IMR-90 (cell line): ENCODE measurements around the gene NPFFR2. TPM values are rescaled to one million over a fixed set of nuclear protein-coding genes. Genes with fewer than 3 reads are reported as not detected.

Source experiments
- ATAC-seq: fragments of 200-7000 bp; cut with Tn5 transposase; 2 replicates; pipeline ENCODE4 v1.9.1; 2020; ENCODE audit warnings: low read depth, mild to moderate bottlenecking, moderate library complexity
- BruUV-seq: library from RNA; stranded (reverse); fragments of 400-500 nt; replicated peaks from 2 replicates; lab custom pipeline; 2021; lab: Mats Ljungman, UMichigan
- CTCF ChIA-PET: fragments of 300-600 bp; formaldehyde crosslinking; extraction: SDS; loops from one replicate; lab custom pipeline; 2021; ENCODE audit warnings: antibody characterized with exemption; lab: Yijun Ruan, JAX
- POLR2A ChIA-PET: fragments of 300-600 bp; sonication (Branson Sonifier 250); formaldehyde crosslinking; loops from one replicate; lab custom pipeline; 2022; ENCODE audit warnings: antibody characterized with exemption; ENCODE audit not compliant: unreplicated experiment; lab: Charles Lee
- DNase-seq: peaks from one replicate; pipeline ENCODE4 v3.0.0; 2013
- H2AFZ ChIP-seq: replicated peaks from 2 replicates; pipeline ENCODE3; 2013; ENCODE audit warnings: low read length, mild to moderate bottlenecking; ENCODE audit not compliant: poor library complexity
- H2AK5ac ChIP-seq: 2 replicates; pipeline ENCODE4 v1.6.1; 2013; ENCODE audit warnings: low read depth, low read length, inconsistent platforms
- H2AK9ac ChIP-seq: replicated peaks from 2 replicates; pipeline ENCODE3; 2013; ENCODE audit warnings: mild to moderate bottlenecking, low read depth, low read length, moderate library complexity; ENCODE audit not compliant: poor library complexity
- H2BK120ac ChIP-seq: 2 replicates; pipeline ENCODE4 v1.6.1; 2013; ENCODE audit warnings: low read depth, low read length, inconsistent platforms
- H2BK15ac ChIP-seq: 3 replicates; pipeline ENCODE4 v1.6.1; 2013; ENCODE audit warnings: low read depth, low read length, inconsistent platforms
- H2BK20ac ChIP-seq: 2 replicates; pipeline ENCODE4 v1.6.1; 2013; ENCODE audit warnings: low read depth, mild to moderate bottlenecking, inconsistent platforms, low read length, moderate library complexity
- H2BK5ac ChIP-seq: 2 replicates; pipeline ENCODE4 v1.6.1; 2013; ENCODE audit warnings: mild to moderate bottlenecking, low read depth, low read length, inconsistent platforms; ENCODE audit not compliant: poor library complexity, severe bottlenecking
- H3K14ac ChIP-seq: replicated peaks from 2 replicates; pipeline ENCODE4 v1.6.1; 2013; ENCODE audit warnings: low read depth, low read length, inconsistent platforms
- H3K18ac ChIP-seq: 2 replicates; pipeline ENCODE4 v1.6.1; 2013; ENCODE audit warnings: low read depth, low read length, control low read depth
- H3K23ac ChIP-seq: 2 replicates; pipeline ENCODE4 v1.6.1; 2013; ENCODE audit warnings: low read depth, low read length, inconsistent platforms
- H3K27ac ChIP-seq: 2 replicates; pipeline ENCODE4 v1.5.1; 2013; ENCODE audit warnings: mild to moderate bottlenecking, control low read depth, low read length; ENCODE audit not compliant: insufficient read depth
- H3K27me3 ChIP-seq: 2 replicates; pipeline ENCODE4 v1.6.1; 2013; ENCODE audit warnings: low read length; ENCODE audit not compliant: control insufficient read depth, insufficient read depth
- H3K36me3 ChIP-seq: 2 replicates; pipeline ENCODE4 v1.6.1; 2013; ENCODE audit warnings: low read length, mixed read lengths; ENCODE audit not compliant: control insufficient read depth, insufficient read depth
- H3K4ac ChIP-seq: 2 replicates; pipeline ENCODE4 v1.6.1; 2013; ENCODE audit warnings: low read depth, low read length, inconsistent platforms
- H3K4me1 ChIP-seq: 2 replicates; pipeline ENCODE4 v1.6.1; 2013; ENCODE audit warnings: low read length, mixed read lengths; ENCODE audit not compliant: control insufficient read depth, insufficient read depth
- H3K4me2 ChIP-seq: 2 replicates; pipeline ENCODE4 v1.6.1; 2013; ENCODE audit warnings: low read depth, mild to moderate bottlenecking, control low read depth, low read length, moderate library complexity
- H3K4me3 ChIP-seq: 2 replicates; pipeline ENCODE4 v1.5.1; 2013; ENCODE audit warnings: low read depth, mild to moderate bottlenecking, control low read depth, low read length, moderate library complexity; ENCODE audit not compliant: insufficient read depth
- H3K56ac ChIP-seq: 2 replicates; pipeline ENCODE4 v1.6.1; 2013; ENCODE audit warnings: low read length, inconsistent platforms; ENCODE audit not compliant: insufficient read depth; ENCODE audit errors: extremely low read depth
- H3K79me1 ChIP-seq, 2 experiments: 2 replicates each; pipeline ENCODE4 v1.6.1; 2013; ENCODE audit warnings: low read length in 2 of 2, inconsistent platforms in 1 of 2, low read depth in 1 of 2
- H3K9ac ChIP-seq: 2 replicates; pipeline ENCODE4 v1.6.1; 2013; ENCODE audit warnings: low read depth, low read length, control low read depth
- H3K9me1 ChIP-seq: 2 replicates; pipeline ENCODE4 v1.6.1; 2013; ENCODE audit warnings: low read length, inconsistent platforms; ENCODE audit not compliant: insufficient read depth
- H3K9me3 ChIP-seq: 2 replicates; pipeline ENCODE4 v1.6.1; 2013; ENCODE audit warnings: low read length; ENCODE audit not compliant: control insufficient read depth, insufficient read depth
- H4K20me1 ChIP-seq: 2 replicates; pipeline ENCODE4 v1.6.1; 2013; ENCODE audit warnings: low read length, inconsistent platforms; ENCODE audit not compliant: insufficient read depth
- H4K5ac ChIP-seq: 2 replicates; pipeline ENCODE4 v1.6.1; 2013; ENCODE audit warnings: mild to moderate bottlenecking, low read depth, low read length, control low read depth
- H4K8ac ChIP-seq, 2 experiments: 2 replicates each; pipeline ENCODE4 v1.6.1; 2013; ENCODE audit warnings: low read depth in 2 of 2, low read length in 2 of 2, control low read depth in 1 of 2, inconsistent platforms in 1 of 2
- H4K91ac ChIP-seq: 2 replicates; pipeline ENCODE4 v1.6.1; 2013; ENCODE audit warnings: low read depth, low read length, inconsistent platforms; ENCODE audit not compliant: insufficient read depth
- BHLHE40 ChIP-seq: fragments of 150-350 bp; IDR thresholded peaks from 2 replicates; pipeline ENCODE4 v1.6.1; 2016; ENCODE audit warnings: mild to moderate bottlenecking, low read depth, low read length
- CEBPB ChIP-seq: IDR thresholded peaks from 2 replicates; pipeline ENCODE4 v1.6.1; 2012; ENCODE audit warnings: low read depth, low read length, improper control_type of control experiment
- CHD1 ChIP-seq: IDR thresholded peaks from 2 replicates; pipeline ENCODE4 v1.6.1; 2012; ENCODE audit warnings: low read depth, low read length, improper control_type of control experiment
- CTCF ChIP-seq: conservative IDR thresholded peaks from 2 replicates; pipeline ENCODE4 v1.5.1; 2012; ENCODE audit warnings: mild to moderate bottlenecking, low read depth, low read length, improper control_type of control experiment
- ELK1 ChIP-seq: fragments of 150-350 bp; IDR thresholded peaks from 2 replicates; pipeline ENCODE4 v1.6.1; 2016; ENCODE audit warnings: low read depth, mild to moderate bottlenecking, low read length, moderate library complexity, borderline replicate concordance
- FOS ChIP-seq: fragments of 150-350 bp; IDR thresholded peaks from 2 replicates; pipeline ENCODE4 v1.6.1; 2016; ENCODE audit warnings: low read depth, low read length
- MAFK ChIP-seq: IDR thresholded peaks from 2 replicates; pipeline ENCODE4 v1.6.1; 2012; ENCODE audit warnings: low read depth, low read length, improper control_type of control experiment
- MAZ ChIP-seq: IDR thresholded peaks from 2 replicates; pipeline ENCODE4 v1.6.1; 2012; ENCODE audit warnings: low read depth, mild to moderate bottlenecking, low read length, improper control_type of control experiment, moderate library complexity, borderline replicate concordance
- MXI1 ChIP-seq: IDR thresholded peaks from 2 replicates; pipeline ENCODE4 v1.6.1; 2012; ENCODE audit warnings: low read depth, mild to moderate bottlenecking, low read length, moderate library complexity, borderline replicate concordance
- NFE2L2 ChIP-seq: fragments of 150-350 bp; IDR thresholded peaks from 2 replicates; pipeline ENCODE4 v1.6.1; 2016; ENCODE audit warnings: low read depth, mild to moderate bottlenecking, low read length
- POLR2A ChIP-seq: IDR thresholded peaks from 2 replicates; pipeline ENCODE4 v1.6.1; 2012; ENCODE audit warnings: mild to moderate bottlenecking, low read depth, low read length
- RAD21 ChIP-seq: IDR thresholded peaks from 2 replicates; pipeline ENCODE4 v1.6.1; 2012; ENCODE audit warnings: low read length, improper control_type of control experiment
- RCOR1 ChIP-seq: IDR thresholded peaks from 2 replicates; pipeline ENCODE4 v1.6.1; 2012; ENCODE audit warnings: mild to moderate bottlenecking, low read length, improper control_type of control experiment; ENCODE audit not compliant: insufficient replicate concordance
- RFX5 ChIP-seq: IDR thresholded peaks from 2 replicates; pipeline ENCODE4 v1.8.0; 2012; ENCODE audit warnings: low read depth, mild to moderate bottlenecking, low read length, moderate library complexity
- SMC3 ChIP-seq: fragments of 150-350 bp; IDR thresholded peaks from 2 replicates; pipeline ENCODE4 v1.6.1; 2016; ENCODE audit warnings: low read depth, mild to moderate bottlenecking, antibody characterized with exemption, low read length, moderate library complexity
- dilution Hi-C: fragments of 300-500 bp; cut with HindIII; formaldehyde crosslinking; loops from one replicate; pipeline ENCODE4 v1.14.3; 2018; ENCODE audit warnings: low sequenced_read_pairs; ENCODE audit not compliant: unreplicated experiment
- in situ Hi-C: fragments of 300-500 bp; cut with MboI; formaldehyde crosslinking; loops from 3 replicates; pipeline ENCODE4 v1.14.3; 2019; ENCODE audit warnings: low sequenced_read_pairs, inconsistent platforms, mixed read lengths
- intact Hi-C: fragments of 100-400 bp; cut with micrococcal nuclease; formaldehyde crosslinking; loops from 2 replicates; pipeline ENCODE4 v1.10.0; 2022
- polyA plus RNA-seq, 3 experiments: library from polyadenylated mRNA; depleted of rRNA; stranded (reverse); fragments of >200 nt; gene quantifications; 2 replicates each; pipeline ENCODE4 v1.2.3, GENCODE V29; 2012; ENCODE audit warnings: low replicate concordance in 1 of 3
- total RNA-seq: library from RNA; depleted of rRNA; stranded (reverse); fragments of >200 nt; gene quantifications from 2 replicates; pipeline ENCODE4 v1.2.3, GENCODE V29; 2012
- TF ChIP-seq, protein P1 (sequence below): fragments of 150-350 bp; IDR thresholded peaks from 2 replicates; pipeline ENCODE4 v1.6.1; 2017; ENCODE audit warnings: mild to moderate bottlenecking, antibody characterized with exemption, low read length, low read depth

Gene NPFFR2
- total and polyA plus RNA-seq, 2 of the 4 experiments (the other 2 are of a cell fraction) = not detected

DNA sequence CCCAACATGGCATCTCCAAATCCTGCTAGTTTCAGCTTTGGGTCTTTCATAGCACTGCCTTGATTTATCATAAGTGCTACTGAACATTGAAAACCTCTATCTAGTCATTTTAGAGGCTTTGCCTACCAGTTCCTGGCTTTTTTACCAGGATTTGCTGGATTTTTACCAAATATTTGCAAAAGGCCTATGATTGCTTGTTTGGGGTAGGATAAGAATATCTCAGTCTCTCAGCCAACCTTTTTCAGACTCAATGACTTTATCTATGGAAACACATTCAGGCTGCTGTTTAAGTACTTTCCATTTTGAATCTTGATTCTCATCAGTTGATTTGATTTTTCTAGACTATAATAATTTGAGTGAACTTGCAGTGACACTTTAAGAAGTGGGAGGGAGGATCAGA lies 80.1 kb downstream of the NPFFR2 start:
- dilution Hi-C loops = no loop called here
- in situ Hi-C loops = no loop called here
- Histone ChIP-seq H3K27me3 (no peaks in the 10 kb centered on the region), H3K4me2 (no peak overlapping the region), H2BK120ac (no peak overlapping the region), H4K5ac (no peak overlapping the region), H3K9ac (no peak overlapping the region), H3K4ac (no peak overlapping the region), H3K23ac (no peak overlapping the region), H3K4me3 (no peak overlapping the region), H3K9me3 (no peaks in the 10 kb centered on the region), H3K18ac (no peak overlapping the region), H3K9me1 (no peaks in the 10 kb centered on the region), H2AK9ac (no peak overlapping the region), H2BK20ac (no peak overlapping the region), H2AFZ (no peak overlapping the region), H2BK5ac (no peak overlapping the region), H3K56ac (no peak overlapping the region), H3K27ac (no peak overlapping the region), H3K4me1 (no peaks in the 10 kb centered on the region), H2BK15ac (no peak overlapping the region), H4K20me1 (no peaks in the 10 kb centered on the region), H3K36me3 (no peaks in the 10 kb centered on the region), H4K8ac (no peak overlapping the region), H3K79me1 (no peaks in the 10 kb centered on the region), H3K14ac (no peak overlapping the region), H2AK5ac (no peak overlapping the region), H4K91ac (no peak overlapping the region)
- ATAC-seq (no peak), DNase-seq (no peak)
- no TSS peak for BruUV-seq
- intact Hi-C loops = no loop called here
- TF ChIP-seq NFE2L2 (no peak), CEBPB (no peak), MXI1 (no peak), MAZ (no peak), RCOR1 (no peak), POLR2A (no peak), BHLHE40 (no peak), RFX5 (no peak), CTCF (no peak), FOS (no peak), CHD1 (no peak), ELK1 (no peak), MAFK (no peak), SMC3 (no peak), RAD21 (no peak)
- TF ChIP-seq, protein P1, sequence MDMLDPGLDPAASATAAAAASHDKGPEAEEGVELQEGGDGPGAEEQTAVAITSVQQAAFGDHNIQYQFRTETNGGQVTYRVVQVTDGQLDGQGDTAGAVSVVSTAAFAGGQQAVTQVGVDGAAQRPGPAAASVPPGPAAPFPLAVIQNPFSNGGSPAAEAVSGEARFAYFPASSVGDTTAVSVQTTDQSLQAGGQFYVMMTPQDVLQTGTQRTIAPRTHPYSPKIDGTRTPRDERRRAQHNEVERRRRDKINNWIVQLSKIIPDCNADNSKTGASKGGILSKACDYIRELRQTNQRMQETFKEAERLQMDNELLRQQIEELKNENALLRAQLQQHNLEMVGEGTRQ = no peak
- ChIA-PET POLR2A (no interaction called here), CTCF (no interaction called here)
